22Rv1 (cell line): ENCODE measurements around the gene XG.
"Not testable (repeated sequence)": the region's sequence is repeated elsewhere in the genome, so short reads cannot be mapped to it uniquely, and the experiment has no call there.

ENCODE experiments used
- H3K27ac ChIP-seq: fragments of 450-650 bp; 2 replicates; pipeline ENCODE4 v1.5.1; 2017
- CTCF ChIP-seq: fragments of 450-650 bp; IDR thresholded peaks from 2 replicates; pipeline ENCODE4 v1.5.1; 2017; ENCODE audit warnings: mild to moderate bottlenecking
- ZFX ChIP-seq: fragments of 450-650 bp; IDR thresholded peaks from 2 replicates; pipeline ENCODE4 v1.6.1; 2017; ENCODE audit warnings: antibody characterized with exemption, borderline replicate concordance

Gene XG

GRCh38 chrX:2751874-2752300 is at the start of gene XG:
Gene XG (plus strand): TSS chrX:2752040. CDS start chrX:2752275, 235 bp downstream.
- not testable (repeated sequence) for H3K27ac ChIP-seq

GRCh38 chrX:2703991-2704369 is 47.9 kb upstream of the XG start:
- TF ChIP-seq CTCF (no peak), ZFX (no peak)
- H3K27ac ChIP-seq = no peak overlapping the region

GRCh38 chrX:2705046-2705832 is 46.6 kb upstream of the XG start:
- no peak overlapping the region for H3K27ac ChIP-seq

GRCh38 chrX:2707334-2707760 is 44.5 kb upstream of the XG start:
- no peak overlapping the region for H3K27ac ChIP-seq
- TF ChIP-seq ZFX (no peak), CTCF (no peak)

More at GRCh38 chrX:2705046-2705832, 46.6 kb upstream of the XG start:
- TF ChIP-seq ZFX (no peak), CTCF (no peak)

GRCh38 chrX:2708021-2708420 is 43.8 kb upstream of the XG start:
- no peak overlapping the region for H3K27ac ChIP-seq
- no peak for TF ChIP-seq CTCF
- TF ChIP-seq ZFX = no peak

GRCh38 chrX:2708592-2709188 is 43.1 kb upstream of the XG start:
- no peak overlapping the region for H3K27ac ChIP-seq
- TF ChIP-seq ZFX (no peak), CTCF (no peak)

GRCh38 chrX:2709556-2709955 is 42.3 kb upstream of the XG start:
- no peak overlapping the region for H3K27ac ChIP-seq

More at GRCh38 chrX:2709556-2709955, 42.3 kb upstream of the XG start:
- TF ChIP-seq ZFX = no peak
- no peak for TF ChIP-seq CTCF
